ENCODE data around the gene LRP2. TPM values are rescaled to one million over a fixed set of nuclear protein-coding genes. Genes with fewer than 3 reads are reported as not detected.
"Not testable (repeated sequence)": the region's sequence is repeated elsewhere in the genome, so short reads cannot be mapped to it uniquely, and the experiment has no call there.

The LRP2 gene
- total RNA-seq, 1 experiment from 2014 or later: not detected

DNA sequence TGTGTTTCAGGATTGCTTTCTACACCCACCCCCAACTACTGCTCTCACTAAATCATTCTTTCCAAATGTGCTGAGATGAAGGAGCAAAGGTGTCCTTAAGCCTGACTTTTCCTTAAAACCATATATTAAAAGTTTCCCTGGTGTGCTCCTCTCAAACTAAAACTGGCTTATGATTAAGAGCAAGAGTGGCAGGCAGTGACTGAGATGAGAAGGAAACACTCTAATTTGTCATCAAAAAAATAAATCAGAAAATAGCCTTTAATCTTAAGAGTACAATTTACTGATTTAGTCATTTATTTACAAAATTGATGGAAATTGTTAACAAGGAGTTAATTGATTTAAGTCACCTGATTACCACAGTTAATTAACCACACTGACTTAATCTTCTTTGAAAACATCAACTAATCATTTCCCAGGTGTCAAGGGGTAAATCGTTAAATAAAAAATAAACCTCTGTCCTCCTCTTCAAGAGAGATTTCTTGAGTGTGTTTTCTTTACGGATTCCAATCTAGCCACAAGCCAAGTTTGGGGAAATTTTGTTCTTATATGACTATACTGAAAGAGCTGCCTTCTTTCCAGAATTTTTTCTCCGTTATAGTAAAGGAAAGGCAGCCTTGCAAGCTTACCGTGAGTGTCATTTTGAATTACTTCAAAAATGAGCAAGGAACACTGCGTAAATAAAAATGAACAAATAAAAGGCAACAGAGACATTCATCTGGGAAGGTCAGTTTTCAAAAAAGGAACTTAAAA, 17.4 kb downstream of the LRP2 start:
- no peak overlapping the region for H3K27ac ChIP-seq (ENCODE audit: low read length)
- H3K9me2 ChIP-seq (replicated peaks; ENCODE audit: insufficient read depth, low read length): no peaks in the 10 kb centered on the region
- H3K9ac ChIP-seq (ENCODE audit: low read length): no peak overlapping the region
- H2AFZ ChIP-seq (ENCODE audit: low read length): no peak overlapping the region
- H3K9me3 ChIP-seq (ENCODE audit: low read length): no peaks in the 10 kb centered on the region
- H4K20me1 ChIP-seq (ENCODE audit: insufficient read depth, low read depth, low read length): no peaks in the 10 kb centered on the region
- no peaks in the 10 kb centered on the region for H3K4me1 ChIP-seq (ENCODE audit: low read length)
- no peaks in the 10 kb centered on the region for H3K36me3 ChIP-seq (ENCODE audit: insufficient read depth, low read length)
- H3K27me3 ChIP-seq (ENCODE audit: low read length): 0 out of 2 replicates have a peak, but pooled peaks cover 3% of the 10 kb centered on the region
- no peak for DNase-seq
- no peaks in the 10 kb centered on the region for H3K79me2 ChIP-seq (ENCODE audit: low read length)
- H3K4me2 ChIP-seq (ENCODE audit: low read depth, low read length, poor library complexity, severe bottlenecking): no peak overlapping the region
- H3K4me3 ChIP-seq (ENCODE audit: low read length): no peak overlapping the region

DNA sequence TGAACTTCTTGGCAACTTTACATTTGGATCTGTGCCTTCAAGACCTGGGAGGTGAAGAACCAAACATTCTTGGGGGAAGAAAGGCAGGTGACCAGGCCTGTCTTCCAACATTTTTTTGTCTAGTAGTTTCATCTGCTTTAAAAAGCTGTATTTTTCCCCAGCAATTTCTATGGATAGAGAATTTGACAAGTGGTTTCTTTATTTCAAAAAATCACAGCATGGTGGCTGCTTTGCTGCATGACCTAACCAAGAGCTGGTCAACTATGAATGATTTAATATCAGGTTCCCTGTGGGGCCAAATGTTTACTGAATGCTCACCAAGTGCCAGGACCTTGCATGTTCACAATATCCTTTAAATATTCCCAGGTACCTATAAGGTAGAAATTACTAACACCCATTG, 19.1 kb downstream of the LRP2 start:
- Histone ChIP-seq H3K9ac (ENCODE audit: low read length) (no peak overlapping the region), H3K4me1 (ENCODE audit: low read length) (no peaks in the 10 kb centered on the region), H2AFZ (ENCODE audit: low read length) (no peak overlapping the region), H3K9me3 (ENCODE audit: low read length) (no peaks in the 10 kb centered on the region), H3K9me2 (replicated peaks; ENCODE audit: insufficient read depth, low read length) (no peaks in the 10 kb centered on the region), H3K36me3 (ENCODE audit: insufficient read depth, low read length) (no peaks in the 10 kb centered on the region), H3K27me3 (ENCODE audit: low read length) (0 out of 2 replicates have a peak, but pooled peaks cover 3% of the 10 kb centered on the region), H3K27ac (ENCODE audit: low read length) (no peak overlapping the region), H3K4me3 (ENCODE audit: low read length) (no peak overlapping the region), H3K79me2 (ENCODE audit: low read length) (no peaks in the 10 kb centered on the region), H3K4me2 (ENCODE audit: low read depth, low read length, poor library complexity, severe bottlenecking) (no peak overlapping the region), H4K20me1 (ENCODE audit: insufficient read depth, low read depth, low read length) (no peaks in the 10 kb centered on the region)
- no peak for DNase-seq

DNA sequence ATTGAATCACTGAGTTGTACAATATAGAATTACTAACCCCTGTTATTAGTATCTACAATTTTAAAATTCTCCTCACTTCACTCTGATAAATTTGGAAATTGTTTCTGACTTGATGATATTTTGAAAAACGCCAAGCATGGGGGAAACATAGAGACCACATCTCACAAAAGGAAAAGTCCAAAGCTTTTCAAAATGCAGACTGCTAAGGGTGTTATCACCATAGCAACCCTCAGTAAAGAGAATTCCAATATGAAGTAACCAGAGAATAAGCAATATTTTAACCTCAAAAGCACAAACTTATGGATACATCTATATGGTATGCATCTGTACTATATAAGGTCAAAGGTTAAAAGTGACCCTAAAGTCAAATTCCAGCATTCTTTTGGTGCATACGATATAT, 22.7 kb downstream of the LRP2 start:
- Histone ChIP-seq H3K9me3 (ENCODE audit: low read length) (no peaks in the 10 kb centered on the region), H3K9me2 (replicated peaks; ENCODE audit: insufficient read depth, low read length) (no peaks in the 10 kb centered on the region), H3K79me2 (ENCODE audit: low read length) (no peaks in the 10 kb centered on the region), H3K4me3 (ENCODE audit: low read length) (no peak overlapping the region), H3K4me1 (ENCODE audit: low read length) (no peaks in the 10 kb centered on the region), H4K20me1 (ENCODE audit: insufficient read depth, low read depth, low read length) (no peaks in the 10 kb centered on the region), H3K36me3 (ENCODE audit: insufficient read depth, low read length) (no peaks in the 10 kb centered on the region), H3K9ac (ENCODE audit: low read length) (no peak overlapping the region), H3K27me3 (ENCODE audit: low read length) (0 out of 2 replicates have a peak, but pooled peaks cover 3% of the 10 kb centered on the region), H3K4me2 (ENCODE audit: low read depth, low read length, poor library complexity, severe bottlenecking) (no peak overlapping the region), H3K27ac (ENCODE audit: low read length) (no peak overlapping the region), H2AFZ (ENCODE audit: low read length) (no peak overlapping the region)
- DNase-seq: no peak

DNA sequence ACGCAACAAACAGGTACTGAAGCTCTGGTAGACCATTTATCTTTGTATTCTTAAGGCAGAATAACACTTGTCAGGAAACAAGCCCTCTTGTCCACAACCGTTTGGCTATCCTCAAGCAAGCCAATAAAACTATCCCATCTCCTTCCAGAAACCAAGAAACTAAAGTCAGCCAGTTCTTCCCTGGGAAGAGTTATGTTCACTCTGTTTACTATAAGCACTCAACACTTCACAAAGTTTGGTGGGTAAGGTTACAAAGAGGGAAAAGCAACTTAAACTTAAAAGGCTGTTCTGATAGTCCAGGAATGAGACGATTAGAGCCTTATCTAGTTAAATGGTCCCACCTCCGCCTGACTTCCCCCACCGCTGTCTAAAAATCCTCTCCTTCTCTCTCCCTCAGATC, 25.6 kb downstream of the LRP2 start:
- no peaks in the 10 kb centered on the region for H3K9me3 ChIP-seq (ENCODE audit: low read length)
- H3K27ac ChIP-seq (ENCODE audit: low read length): no peak overlapping the region
- H3K4me2 ChIP-seq (ENCODE audit: low read depth, low read length, poor library complexity, severe bottlenecking): no peak overlapping the region
- H3K36me3 ChIP-seq (ENCODE audit: insufficient read depth, low read length): no peaks in the 10 kb centered on the region
- H3K79me2 ChIP-seq (ENCODE audit: low read length): no peaks in the 10 kb centered on the region
- H4K20me1 ChIP-seq (ENCODE audit: insufficient read depth, low read depth, low read length): no peaks in the 10 kb centered on the region
- no peak for DNase-seq
- no peak overlapping the region for H3K9ac ChIP-seq (ENCODE audit: low read length)
- no peaks in the 10 kb centered on the region for H3K9me2 ChIP-seq (replicated peaks; ENCODE audit: insufficient read depth, low read length)
- H3K27me3 ChIP-seq (ENCODE audit: low read length): 0 out of 2 replicates have a peak, but pooled peaks cover 3% of the 10 kb centered on the region
- H3K4me1 ChIP-seq (ENCODE audit: low read length): no peaks in the 10 kb centered on the region
- H3K4me3 ChIP-seq (ENCODE audit: low read length): no peak overlapping the region
- no peak overlapping the region for H2AFZ ChIP-seq (ENCODE audit: low read length)

DNA sequence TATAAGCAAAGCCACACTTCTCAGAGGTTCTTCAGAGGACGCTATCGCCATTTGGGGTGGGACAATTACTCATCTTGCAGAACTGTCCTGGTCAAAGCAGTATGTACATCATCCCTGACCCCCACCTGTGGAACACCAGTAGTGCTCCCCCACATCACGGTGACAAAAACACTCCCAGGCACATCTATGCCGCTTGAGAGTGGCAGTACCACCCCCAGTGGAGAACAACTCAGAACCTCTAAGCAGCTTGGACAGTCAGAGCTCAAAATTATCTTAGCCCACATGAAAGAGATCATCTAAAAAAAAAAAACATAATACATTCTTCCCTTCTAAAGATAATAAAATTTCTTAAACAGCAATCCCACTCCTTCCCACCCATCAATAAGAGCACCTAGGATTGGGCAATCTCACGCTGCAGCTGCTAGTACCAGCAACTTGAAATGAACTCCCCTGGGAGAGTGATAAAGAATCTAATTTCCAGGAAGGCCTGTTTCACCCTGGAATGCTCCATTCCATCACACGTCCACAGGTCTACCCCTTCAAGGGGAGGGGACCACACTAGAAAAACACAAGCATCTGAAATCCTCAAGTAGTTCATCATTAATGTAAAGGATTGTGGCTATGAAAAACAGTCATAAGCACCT, 31.7 kb downstream of the LRP2 start:
- Histone ChIP-seq H3K4me3 (ENCODE audit: low read length) (no peak overlapping the region), H3K4me2 (ENCODE audit: low read depth, low read length, poor library complexity, severe bottlenecking) (no peak overlapping the region), H3K27me3 (ENCODE audit: low read length) (no peaks in the 10 kb centered on the region), H3K9me3 (ENCODE audit: low read length) (no peaks in the 10 kb centered on the region), H2AFZ (ENCODE audit: low read length) (no peak overlapping the region), H3K79me2 (ENCODE audit: low read length) (no peaks in the 10 kb centered on the region), H3K9ac (ENCODE audit: low read length) (no peak overlapping the region), H3K4me1 (ENCODE audit: low read length) (no peaks in the 10 kb centered on the region), H3K27ac (ENCODE audit: low read length) (no peak overlapping the region), H3K36me3 (ENCODE audit: insufficient read depth, low read length) (no peaks in the 10 kb centered on the region), H4K20me1 (ENCODE audit: insufficient read depth, low read depth, low read length) (no peaks in the 10 kb centered on the region), H3K9me2 (replicated peaks; ENCODE audit: insufficient read depth, low read length) (no peaks in the 10 kb centered on the region)
- DNase-seq: no peak

DNA sequence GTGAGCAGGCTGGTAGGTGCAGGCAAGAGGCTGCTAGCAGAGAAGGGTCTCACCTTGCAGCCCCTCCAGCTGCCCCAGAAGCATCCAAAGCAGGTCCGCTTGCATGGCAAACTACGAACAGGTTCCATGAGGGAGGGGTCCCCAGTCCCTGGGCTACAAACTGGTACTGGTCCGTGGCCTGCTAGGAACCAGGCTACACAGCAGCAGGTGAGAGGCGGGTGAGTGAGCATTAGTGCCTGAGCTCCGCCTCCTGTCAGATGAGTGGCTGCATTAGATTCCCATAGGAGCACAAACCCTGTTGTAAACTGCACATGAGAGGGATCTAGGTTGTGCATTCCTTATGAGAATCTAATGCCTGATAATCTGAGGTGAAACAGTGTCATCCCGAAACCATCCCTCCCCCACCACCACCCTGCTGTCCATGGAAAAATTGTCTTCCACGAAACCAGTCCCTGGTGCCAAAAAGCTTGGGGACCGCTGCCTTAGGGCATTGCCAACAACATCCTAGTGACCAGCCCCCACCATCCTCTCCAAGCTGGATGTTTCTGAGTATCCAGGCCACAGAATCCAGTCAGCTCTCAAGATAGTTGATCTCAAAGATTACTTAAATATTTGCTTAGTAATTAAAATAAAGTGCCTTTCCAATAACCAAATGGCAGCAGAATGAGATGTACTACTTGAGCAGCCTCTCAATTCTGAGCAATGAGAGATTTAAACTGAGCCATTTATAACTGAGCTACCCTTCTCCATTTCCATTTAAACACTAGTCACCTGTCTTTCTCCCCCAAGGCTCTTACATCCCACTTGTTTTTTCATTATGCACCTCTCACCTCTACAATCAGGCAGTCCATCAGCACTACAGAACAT, 32.4 kb downstream of the LRP2 start:
- Histone ChIP-seq H3K27ac (ENCODE audit: low read length) (no peak overlapping the region), H3K9me2 (replicated peaks; ENCODE audit: insufficient read depth, low read length) (no peaks in the 10 kb centered on the region), H3K4me1 (ENCODE audit: low read length) (no peaks in the 10 kb centered on the region), H3K79me2 (ENCODE audit: low read length) (no peaks in the 10 kb centered on the region), H4K20me1 (ENCODE audit: insufficient read depth, low read depth, low read length) (no peaks in the 10 kb centered on the region), H3K4me3 (ENCODE audit: low read length) (no peak overlapping the region), H2AFZ (ENCODE audit: low read length) (no peak overlapping the region), H3K9me3 (ENCODE audit: low read length) (no peaks in the 10 kb centered on the region), H3K27me3 (ENCODE audit: low read length) (no peaks in the 10 kb centered on the region), H3K36me3 (ENCODE audit: insufficient read depth, low read length) (no peaks in the 10 kb centered on the region), H3K4me2 (ENCODE audit: low read depth, low read length, poor library complexity, severe bottlenecking) (no peak overlapping the region), H3K9ac (ENCODE audit: low read length) (no peak overlapping the region)
- no peak for DNase-seq

DNA sequence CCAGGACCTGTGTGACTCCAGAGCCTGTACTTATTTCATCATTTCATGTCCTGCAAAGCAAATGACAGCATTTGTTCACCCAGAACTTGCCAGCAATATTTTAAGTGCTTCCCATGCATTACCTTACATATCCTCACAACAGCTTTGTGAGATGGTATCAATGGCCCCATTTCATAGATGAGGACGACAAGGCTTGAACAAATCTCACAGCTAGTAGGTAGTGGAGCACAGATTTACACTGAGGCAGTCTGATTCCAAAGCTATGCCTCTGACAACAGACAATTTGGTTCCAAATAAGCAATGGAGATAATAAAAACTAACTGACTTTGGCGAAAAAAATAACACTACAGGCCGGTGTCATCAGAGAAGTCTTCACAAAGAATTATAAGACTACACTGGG, 33.5 kb downstream of the LRP2 start:
- no peaks in the 10 kb centered on the region for H3K36me3 ChIP-seq (ENCODE audit: insufficient read depth, low read length)
- H3K4me1 ChIP-seq (ENCODE audit: low read length): no peaks in the 10 kb centered on the region
- no peaks in the 10 kb centered on the region for H3K9me3 ChIP-seq (ENCODE audit: low read length)
- DNase-seq: no peak
- no peak overlapping the region for H3K4me3 ChIP-seq (ENCODE audit: low read length)
- H3K9me2 ChIP-seq (replicated peaks; ENCODE audit: insufficient read depth, low read length): no peaks in the 10 kb centered on the region
- no peak overlapping the region for H3K27ac ChIP-seq (ENCODE audit: low read length)
- no peaks in the 10 kb centered on the region for H3K27me3 ChIP-seq (ENCODE audit: low read length)
- H3K79me2 ChIP-seq (ENCODE audit: low read length): no peaks in the 10 kb centered on the region
- H2AFZ ChIP-seq (ENCODE audit: low read length): no peak overlapping the region
- no peak overlapping the region for H3K4me2 ChIP-seq (ENCODE audit: low read depth, low read length, poor library complexity, severe bottlenecking)
- no peaks in the 10 kb centered on the region for H4K20me1 ChIP-seq (ENCODE audit: insufficient read depth, low read depth, low read length)
- no peak overlapping the region for H3K9ac ChIP-seq (ENCODE audit: low read length)

DNA sequence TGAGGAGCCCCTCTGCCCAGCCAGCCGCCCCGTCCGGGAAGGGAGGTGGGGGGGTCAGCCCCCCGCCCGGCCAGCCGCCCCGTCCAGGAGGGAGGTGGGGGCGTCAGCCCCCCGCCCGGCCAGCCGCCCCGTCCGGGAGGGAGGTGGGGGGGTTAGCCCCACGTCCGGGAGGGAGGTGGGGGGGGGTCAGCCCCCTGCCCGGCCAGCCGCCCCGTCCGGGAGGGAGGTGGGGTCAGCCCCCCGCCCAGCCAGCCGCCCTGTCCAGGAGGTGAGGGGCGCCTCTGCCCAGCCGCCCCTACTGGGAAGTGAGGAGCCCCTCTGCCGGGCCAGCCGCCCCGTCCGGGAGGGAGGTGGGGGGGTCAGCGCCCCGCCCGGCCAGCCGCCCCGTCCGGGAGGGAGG, 34.5 kb downstream of the LRP2 start:
- not testable (repeated sequence) for H3K27me3 ChIP-seq (ENCODE audit: low read length); DNase-seq

More for the DNA sequence above, 34.5 kb downstream of the LRP2 start:
- H3K4me2 ChIP-seq (ENCODE audit: low read depth, low read length, poor library complexity, severe bottlenecking); H3K79me2 ChIP-seq (ENCODE audit: low read length); H2AFZ ChIP-seq (ENCODE audit: low read length); H3K9me2 ChIP-seq (replicated peaks; ENCODE audit: insufficient read depth, low read length); H3K9me3 ChIP-seq (ENCODE audit: low read length); H3K27ac ChIP-seq (ENCODE audit: low read length); H3K4me1 ChIP-seq (ENCODE audit: low read length); H4K20me1 ChIP-seq (ENCODE audit: insufficient read depth, low read depth, low read length); H3K4me3 ChIP-seq (ENCODE audit: low read length); H3K36me3 ChIP-seq (ENCODE audit: insufficient read depth, low read length); H3K9ac ChIP-seq (ENCODE audit: low read length): not testable (repeated sequence)
